Suprapubic skin (tissue), 4 donors: ENCODE measurements around the gene SCD5.

Experiments
- CTCF ChIP-seq, 2 donors: fragments of 200-600 bp in 1 of 2; fragments of 450-650 bp in 1 of 2; sonication (generic) in 1 of 2; IDR thresholded peaks; one replicate each; pipeline ENCODE4 v1.5.1; 2016 to 2019; ENCODE audit warnings: antibody characterized with exemption in 2 of 2, mild to moderate bottlenecking in 1 of 2, moderate library complexity in 1 of 2
- EP300 ChIP-seq: sonication (generic); formaldehyde crosslinking; IDR thresholded peaks from one replicate; pipeline ENCODE4 v1.6.1; 2017; ENCODE audit warnings: antibody characterized with exemption
- POLR2A ChIP-seq, 2 donors: fragments of 450-650 bp; IDR thresholded peaks; one replicate each; pipeline ENCODE4 v1.6.1; 2017; ENCODE audit warnings: antibody characterized with exemption in 2 of 2, mild to moderate bottlenecking in 2 of 2, moderate library complexity in 2 of 2
- POLR2AphosphoS5 ChIP-seq, 3 donors: sonication (generic); formaldehyde crosslinking; IDR thresholded peaks; one replicate each; pipeline ENCODE4 v1.6.1; 2017; ENCODE audit warnings: antibody characterized with exemption in 3 of 3

- TF ChIP-seq EP300 (no peak), POLR2A (IDR thresholded peaks at IDR 0.05) (no peak), CTCF (IDR thresholded peaks at IDR 0.05) (no peak), POLR2AphosphoS5 (IDR thresholded peaks at IDR 0.05) (no peak)
Measured at GRCh38 chr4:82799006-82799881, 648 bp upstream of the SCD5 start.
